Measurements from ENCODE around the gene ISL1.

Gene ISL1

GRCh38 chr5:51347704-51348103 is 35.5 kb upstream of the ISL1 start:
- Histone ChIP-seq H3K4me1 (ENCODE audit: control insufficient read depth in 2 of 2, insufficient read depth in 1 of 2, low read depth in 1 of 2, low read length in 2 of 2) (no peaks in the 10 kb centered on the region), H2AK5ac (ENCODE audit: low read depth, low read length) (no peak overlapping the region), H3K18ac (ENCODE audit: low read length) (no peak overlapping the region), H3K27me3 (ENCODE audit: control insufficient read depth in 3 of 3, insufficient read depth in 3 of 3, low read depth in 1 of 3, low read length in 3 of 3) (no peaks in the 10 kb centered on the region), H3K4ac (ENCODE audit: low read length) (no peak overlapping the region), H3K79me1 (ENCODE audit: low read depth, low read length) (no peaks in the 10 kb centered on the region), H2BK120ac (ENCODE audit: low read depth, low read length) (no peak overlapping the region), H3K23ac (ENCODE audit: low read depth, low read length, poor library complexity) (no peak overlapping the region), H4K91ac (ENCODE audit: low read depth, low read length, poor library complexity) (no peak overlapping the region), H3K36me3 (replicated peaks in 1 of 2; ENCODE audit: control insufficient read depth in 2 of 2, insufficient read depth in 2 of 2, low read length in 2 of 2) (no peaks in the 10 kb centered on the region), H3K4me3 (ENCODE audit: low read length in 2 of 2) (no peak overlapping the region), H2BK12ac (ENCODE audit: low read length) (no peak overlapping the region), H2AFZ (ENCODE audit: low read length) (no peak overlapping the region), H3K4me2 (ENCODE audit: insufficient read depth, low read length, poor library complexity, severe bottlenecking) (no peak overlapping the region), H2BK15ac (ENCODE audit: low read length) (no peak overlapping the region), H4K8ac (ENCODE audit: low read depth, low read length) (no peak overlapping the region), H2BK5ac (ENCODE audit: low read length) (no peak overlapping the region), H3K27ac (replicated peaks; ENCODE audit: low read length) (no peak overlapping the region), H3K9me3 (replicated peaks in 1 of 2; ENCODE audit: control insufficient read depth in 2 of 2, insufficient read depth in 1 of 2, low read depth in 1 of 2, low read length in 2 of 2) (peaks cover 0 to 2% of the 10 kb centered on the region in 2 donors), H3K14ac (ENCODE audit: low read length) (no peak overlapping the region), H3K9ac (ENCODE audit: low read depth, low read length, poor library complexity) (no peak overlapping the region)
- no peak for DNase-seq (ENCODE audit: low spot score)
- no CpG with 5 or more reads among the region's 2 CpGs for WGBS, 2 donors (ENCODE audit: extremely low coverage in 2 of 2, insufficient read length in 2 of 2, insufficient replicate concordance in 1 of 2)

GRCh38 chr5:51371052-51371451 is 12.2 kb upstream of the ISL1 start:
- H2AK5ac ChIP-seq (ENCODE audit: low read depth, low read length) = no peak overlapping the region

GRCh38 chr5:51373880-51374523 is 9.2 kb upstream of the ISL1 start:
- Histone ChIP-seq H4K8ac (ENCODE audit: low read depth, low read length) (no peak overlapping the region), H2BK120ac (ENCODE audit: low read depth, low read length) (no peak overlapping the region), H2AK5ac (ENCODE audit: low read depth, low read length) (no peak overlapping the region), H3K79me1 (ENCODE audit: low read depth, low read length) (no peaks in the 10 kb centered on the region), H3K18ac (ENCODE audit: low read length) (no peak overlapping the region), H3K4me2 (ENCODE audit: insufficient read depth, low read length, poor library complexity, severe bottlenecking) (no peak overlapping the region), H2AFZ (ENCODE audit: low read length) (no peak overlapping the region), H2BK5ac (ENCODE audit: low read length) (no peak overlapping the region), H3K4me1 (ENCODE audit: control insufficient read depth in 2 of 2, insufficient read depth in 1 of 2, low read depth in 1 of 2, low read length in 2 of 2) (peaks cover 0 to 14% of the 10 kb centered on the region in 2 donors), H3K4me3 (ENCODE audit: low read length in 2 of 2) (no peak overlapping the region), H2BK15ac (ENCODE audit: low read length) (no peak overlapping the region), H4K91ac (ENCODE audit: low read depth, low read length, poor library complexity) (no peak overlapping the region), H3K4ac (ENCODE audit: low read length) (no peak overlapping the region), H3K36me3 (replicated peaks in 1 of 2; ENCODE audit: control insufficient read depth in 2 of 2, insufficient read depth in 2 of 2, low read length in 2 of 2) (no peaks in the 10 kb centered on the region), H3K23ac (ENCODE audit: low read depth, low read length, poor library complexity) (no peak overlapping the region), H3K27ac (replicated peaks; ENCODE audit: low read length) (no peak overlapping the region), H2BK12ac (ENCODE audit: low read length) (no peak overlapping the region), H3K27me3 (ENCODE audit: control insufficient read depth in 3 of 3, insufficient read depth in 3 of 3, low read depth in 1 of 3, low read length in 3 of 3) (peaks cover 13 to 49% (median 26%) of the 10 kb centered on the region in 3 experiments), H3K9ac (ENCODE audit: low read depth, low read length, poor library complexity) (no peak overlapping the region), H3K9me3 (replicated peaks in 1 of 2; ENCODE audit: control insufficient read depth in 2 of 2, insufficient read depth in 1 of 2, low read depth in 1 of 2, low read length in 2 of 2) (peaks cover 0 to 3% of the 10 kb centered on the region in 2 donors), H3K14ac (ENCODE audit: low read length) (no peak overlapping the region)
- no CpG with 5 or more reads among the region's 3 CpGs for WGBS, 2 donors (ENCODE audit: extremely low coverage in 2 of 2, insufficient read length in 2 of 2, insufficient replicate concordance in 1 of 2)
- DNase-seq (ENCODE audit: low spot score) = no peak

More at GRCh38 chr5:51371052-51371451, 12.2 kb upstream of the ISL1 start:
- Histone ChIP-seq H2BK12ac (ENCODE audit: low read length) (no peak overlapping the region), H4K8ac (ENCODE audit: low read depth, low read length) (no peak overlapping the region), H3K79me1 (ENCODE audit: low read depth, low read length) (no peaks in the 10 kb centered on the region), H3K4ac (ENCODE audit: low read length) (no peak overlapping the region), H3K36me3 (replicated peaks in 1 of 2; ENCODE audit: control insufficient read depth in 2 of 2, insufficient read depth in 2 of 2, low read length in 2 of 2) (no peaks in the 10 kb centered on the region), H4K91ac (ENCODE audit: low read depth, low read length, poor library complexity) (no peak overlapping the region), H2BK5ac (ENCODE audit: low read length) (no peak overlapping the region), H2BK120ac (ENCODE audit: low read depth, low read length) (no peak overlapping the region), H3K9me3 (replicated peaks in 1 of 2; ENCODE audit: control insufficient read depth in 2 of 2, insufficient read depth in 1 of 2, low read depth in 1 of 2, low read length in 2 of 2) (peaks cover 0 to 3% of the 10 kb centered on the region in 2 donors), H3K18ac (ENCODE audit: low read length) (no peak overlapping the region), H3K23ac (ENCODE audit: low read depth, low read length, poor library complexity) (no peak overlapping the region), H3K4me2 (ENCODE audit: insufficient read depth, low read length, poor library complexity, severe bottlenecking) (no peak overlapping the region), H3K14ac (ENCODE audit: low read length) (no peak overlapping the region), H2BK15ac (ENCODE audit: low read length) (no peak overlapping the region), H3K27me3 (ENCODE audit: control insufficient read depth in 3 of 3, insufficient read depth in 3 of 3, low read depth in 1 of 3, low read length in 3 of 3) (peaks cover 0 to 19% (median 0%) of the 10 kb centered on the region in 3 experiments), H3K4me3 (ENCODE audit: low read length in 2 of 2) (no peak overlapping the region), H3K9ac (ENCODE audit: low read depth, low read length, poor library complexity) (no peak overlapping the region), H2AFZ (ENCODE audit: low read length) (no peak overlapping the region), H3K4me1 (ENCODE audit: control insufficient read depth in 2 of 2, insufficient read depth in 1 of 2, low read depth in 1 of 2, low read length in 2 of 2) (no peaks in the 10 kb centered on the region), H3K27ac (replicated peaks; ENCODE audit: low read length) (no peak overlapping the region)
- DNase-seq (ENCODE audit: low spot score) = no peak
- no CpG with 5 or more reads among the region's 2 CpGs for WGBS, 2 donors (ENCODE audit: extremely low coverage in 2 of 2, insufficient read length in 2 of 2, insufficient replicate concordance in 1 of 2)

- Histone ChIP-seq H2BK120ac (ENCODE audit: low read depth, low read length) (no peak overlapping the region), H2AFZ (ENCODE audit: low read length) (no peak overlapping the region), H3K36me3 (replicated peaks in 1 of 2; ENCODE audit: control insufficient read depth in 2 of 2, insufficient read depth in 2 of 2, low read length in 2 of 2) (no peaks in the 10 kb centered on the region), H2AK5ac (ENCODE audit: low read depth, low read length) (no peak overlapping the region), H3K4me1 (ENCODE audit: control insufficient read depth in 2 of 2, insufficient read depth in 1 of 2, low read depth in 1 of 2, low read length in 2 of 2) (peaks cover 0 to 15% of the 10 kb centered on the region in 2 donors), H3K18ac (ENCODE audit: low read length) (no peak overlapping the region), H3K27ac (replicated peaks; ENCODE audit: low read length) (no peak overlapping the region), H3K9ac (ENCODE audit: low read depth, low read length, poor library complexity) (no peak overlapping the region), H2BK5ac (ENCODE audit: low read length) (no peak overlapping the region), H3K9me3 (replicated peaks in 1 of 2; ENCODE audit: control insufficient read depth in 2 of 2, insufficient read depth in 1 of 2, low read depth in 1 of 2, low read length in 2 of 2) (peaks cover 0 to 3% of the 10 kb centered on the region in 2 donors), H4K8ac (ENCODE audit: low read depth, low read length) (no peak overlapping the region), H3K27me3 (ENCODE audit: control insufficient read depth in 3 of 3, insufficient read depth in 3 of 3, low read depth in 1 of 3, low read length in 3 of 3) (peaks cover 17 to 60% (median 34%) of the 10 kb centered on the region in 3 experiments), H3K4me3 (ENCODE audit: low read length in 2 of 2) (no peak overlapping the region), H3K4ac (ENCODE audit: low read length) (no peak overlapping the region), H2BK15ac (ENCODE audit: low read length) (no peak overlapping the region), H2BK12ac (ENCODE audit: low read length) (no peak overlapping the region), H3K23ac (ENCODE audit: low read depth, low read length, poor library complexity) (no peak overlapping the region), H3K79me1 (ENCODE audit: low read depth, low read length) (no peaks in the 10 kb centered on the region), H3K4me2 (ENCODE audit: insufficient read depth, low read length, poor library complexity, severe bottlenecking) (no peak overlapping the region), H3K14ac (ENCODE audit: low read length) (no peak overlapping the region), H4K91ac (ENCODE audit: low read depth, low read length, poor library complexity) (no peak overlapping the region)
- no CpG with 5 or more reads among the region's 7 CpGs for WGBS, 2 donors (ENCODE audit: extremely low coverage in 2 of 2, insufficient read length in 2 of 2, insufficient replicate concordance in 1 of 2)
- no peak for DNase-seq (ENCODE audit: low spot score)
Observed at GRCh38 chr5:51375084-51375483, 8.2 kb upstream of the ISL1 start.
